HPDE6-E6E7 (cell line): Measurements from ENCODE around the gene CAPN13.

Experiments used
- DNase-seq: peaks from one replicate; pipeline ENCODE4 v3.0.0; 2011; ENCODE audit warnings: missing footprints; ENCODE audit errors: extremely low spot score

Gene CAPN13

GRCh38 chr2:30730736-30731647, 76.3 kb downstream of the CAPN13 start:
- no peak for DNase-seq

- DNase-seq = no peak
These were observed 78.2 kb downstream of the CAPN13 start for GRCh38 chr2:30729031-30729430.

GRCh38 chr2:30722936-30723725, 84.1 kb downstream of the CAPN13 start:
- no peak for DNase-seq

- no peak for DNase-seq
These were observed 85.3 kb downstream of the CAPN13 start for GRCh38 chr2:30721668-30722647.

GRCh38 chr2:30721241-30721640, 86.0 kb downstream of the CAPN13 start:
- no peak for DNase-seq

- DNase-seq = no peak
These were observed 90.1 kb downstream of the CAPN13 start for GRCh38 chr2:30717081-30717650.

GRCh38 chr2:30716123-30716900, 90.9 kb downstream of the CAPN13 start:
- DNase-seq = no peak

- no peak for DNase-seq
These were observed 92.2 kb downstream of the CAPN13 start for GRCh38 chr2:30714811-30715709.

- no peak for DNase-seq
These were observed 93.5 kb downstream of the CAPN13 start for GRCh38 chr2:30713698-30714097.

GRCh38 chr2:30711646-30712085, 95.6 kb downstream of the CAPN13 start:
- DNase-seq = peak; percentile 62

- no peak for DNase-seq
These were observed 96.8 kb downstream of the CAPN13 start for GRCh38 chr2:30710461-30710860.

- DNase-seq = no peak
These were observed 97.2 kb downstream of the CAPN13 start for GRCh38 chr2:30710016-30710415.

GRCh38 chr2:30709516-30709915, 97.7 kb downstream of the CAPN13 start:
- DNase-seq = no peak

- DNase-seq = no peak
These were observed 98.6 kb downstream of the CAPN13 start for GRCh38 chr2:30708491-30709290.

GRCh38 chr2:30707304-30707903, 99.8 kb downstream of the CAPN13 start:
- no peak for DNase-seq

- peak; percentile 44 for DNase-seq
These were observed 100.5 kb downstream of the CAPN13 start for GRCh38 chr2:30706534-30707303.
